SK-N-SH treated with all-trans-retinoic acid at 6 μM for 48 hours (cell line): ENCODE results near the gene DCXR.

Experiments
- ATAC-seq: fragments of 200-7000 bp; cut with Tn5 transposase; 3 replicates; pipeline ENCODE4 v1.9.1; 2020; ENCODE audit warnings: mild to moderate bottlenecking, moderate library complexity
- ARNTL ChIP-seq: fragments of 450-650 bp; formaldehyde crosslinking; IDR thresholded peaks from 2 replicates; pipeline ENCODE4 v1.5.0; 2020; ENCODE audit warnings: low read depth, mild to moderate bottlenecking, moderate library complexity, borderline replicate concordance
- BACH2 ChIP-seq: fragments of 250-450 bp; sonication (Bioruptor Pico); IDR thresholded peaks from 2 replicates; pipeline ENCODE4 v1.9.0; 2021; ENCODE audit warnings: mild to moderate bottlenecking, borderline replicate concordance
- CSDC2 ChIP-seq: fragments of 250-450 bp; sonication (Bioruptor Pico); IDR thresholded peaks from 2 replicates; pipeline ENCODE4 v1.5.0; 2020; ENCODE audit warnings: mild to moderate bottlenecking, moderate library complexity
- ESRRG ChIP-seq: fragments of 250-450 bp; sonication (Bioruptor Pico); IDR thresholded peaks from 2 replicates; pipeline ENCODE4 v1.6.1; 2021; ENCODE audit warnings: mild to moderate bottlenecking
- GLIS3 ChIP-seq: fragments of 250-450 bp; sonication (Bioruptor Pico); IDR thresholded peaks from 2 replicates; pipeline ENCODE4 v1.5.0; 2020; ENCODE audit warnings: mild to moderate bottlenecking, moderate library complexity
- ISL1 ChIP-seq: fragments of 250-450 bp; sonication (Bioruptor Pico); IDR thresholded peaks from 2 replicates; pipeline ENCODE4 v2.1.2; 2022; ENCODE audit warnings: mild to moderate bottlenecking, moderate library complexity
- OSR1 ChIP-seq: fragments of 250-450 bp; sonication (Bioruptor Pico); IDR thresholded peaks from 2 replicates; pipeline ENCODE4 v1.8.0; 2022; ENCODE audit warnings: moderate library complexity, mild to moderate bottlenecking, inconsistent platforms
- PPARA ChIP-seq: fragments of 250-450 bp; sonication (Bioruptor Pico); IDR thresholded peaks from 2 replicates; pipeline ENCODE4 v1.5.0; 2020; ENCODE audit warnings: mild to moderate bottlenecking, borderline replicate concordance
- RARB ChIP-seq: fragments of 250-450 bp; sonication (Bioruptor Pico); IDR thresholded peaks from 2 replicates; pipeline ENCODE4 v1.8.0; 2021; ENCODE audit warnings: mild to moderate bottlenecking, moderate library complexity
- SNAI2 ChIP-seq: fragments of 250-450 bp; sonication (Bioruptor Pico); IDR thresholded peaks from 2 replicates; pipeline ENCODE4 v1.5.0; 2020; ENCODE audit warnings: mild to moderate bottlenecking, moderate library complexity
- TCF4 ChIP-seq: fragments of 250-450 bp; sonication (Bioruptor Pico); IDR thresholded peaks from 2 replicates; pipeline ENCODE4 v1.8.0; 2021; ENCODE audit warnings: mild to moderate bottlenecking, moderate library complexity, borderline replicate concordance
- TOX ChIP-seq: fragments of 250-450 bp; sonication (Bioruptor Pico); IDR thresholded peaks from 2 replicates; pipeline ENCODE4 v1.8.0; 2021; ENCODE audit warnings: mild to moderate bottlenecking, moderate library complexity, borderline replicate concordance
- ZFP3 ChIP-seq: fragments of 250-450 bp; sonication (Bioruptor Pico); IDR thresholded peaks from 2 replicates; pipeline ENCODE4 v1.5.0; 2020; ENCODE audit warnings: mild to moderate bottlenecking, moderate library complexity
- ZNF565 ChIP-seq: fragments of 450-650 bp; formaldehyde crosslinking; conservative IDR thresholded peaks from 2 replicates; pipeline ENCODE4 v1.5.0; 2020; ENCODE audit warnings: low read depth, mild to moderate bottlenecking, moderate library complexity
- ZNF70 ChIP-seq: fragments of 450-650 bp; formaldehyde crosslinking; IDR thresholded peaks from 2 replicates; pipeline ENCODE4 v1.5.0; 2020; ENCODE audit warnings: mild to moderate bottlenecking, moderate library complexity
- ZNF8 ChIP-seq: fragments of 450-650 bp; formaldehyde crosslinking; IDR thresholded peaks from 2 replicates; pipeline ENCODE4 v1.5.0; 2020; ENCODE audit warnings: mild to moderate bottlenecking, moderate library complexity
- TF ChIP-seq, protein P1 (sequence below): fragments of 250-450 bp; sonication (Bioruptor Pico); IDR thresholded peaks from 2 replicates; pipeline ENCODE4 v1.5.0; 2020; ENCODE audit warnings: mild to moderate bottlenecking, moderate library complexity
- TF ChIP-seq, protein P2 (sequence below): fragments of 250-450 bp; sonication (Bioruptor Pico); IDR thresholded peaks from 2 replicates; pipeline ENCODE4 v1.5.1; 2020; ENCODE audit warnings: low read depth, mild to moderate bottlenecking, moderate library complexity
- TF ChIP-seq, protein P3 (sequence below): fragments of 250-450 bp; sonication (Bioruptor Pico); IDR thresholded peaks from 2 replicates; pipeline ENCODE4 v1.8.0; 2020; ENCODE audit warnings: mild to moderate bottlenecking, moderate library complexity, borderline replicate concordance
- TF ChIP-seq, protein P4 (sequence below): fragments of 250-450 bp; sonication (Bioruptor Pico); IDR thresholded peaks from 2 replicates; pipeline ENCODE4 v1.8.0; 2021; ENCODE audit warnings: low read depth, mild to moderate bottlenecking, moderate library complexity, borderline replicate concordance

Gene DCXR

DNA sequence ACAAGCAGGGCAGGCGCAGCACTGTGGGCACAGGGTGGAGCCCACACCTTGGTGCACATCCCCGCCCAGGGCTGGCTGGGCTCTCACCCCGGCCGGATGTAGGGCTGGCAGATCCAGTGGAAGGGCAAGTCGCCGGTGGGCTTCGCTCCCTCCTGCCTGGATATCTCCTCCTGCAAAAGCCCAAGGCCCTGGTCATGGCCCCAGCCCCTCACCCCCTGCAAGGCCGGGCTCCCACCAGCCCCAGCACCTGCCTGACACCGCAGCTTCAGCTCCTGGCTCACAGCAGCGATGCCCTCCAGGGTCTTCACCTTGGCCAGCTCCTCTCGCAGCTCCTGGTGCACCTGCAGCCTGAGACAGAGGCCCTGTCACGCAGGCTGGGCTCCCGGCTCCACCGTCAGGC is 23.1 kb upstream of the DCXR start (continued):
- no peak for TF ChIP-seq ZNF565
- no peak for TF ChIP-seq ZNF70 (CRISPR knock-in tag)
- TF ChIP-seq ZNF8 (CRISPR knock-in tag), result no peak
- no peak for TF ChIP-seq ZFP3
- no peak for TF ChIP-seq CSDC2

DNA sequence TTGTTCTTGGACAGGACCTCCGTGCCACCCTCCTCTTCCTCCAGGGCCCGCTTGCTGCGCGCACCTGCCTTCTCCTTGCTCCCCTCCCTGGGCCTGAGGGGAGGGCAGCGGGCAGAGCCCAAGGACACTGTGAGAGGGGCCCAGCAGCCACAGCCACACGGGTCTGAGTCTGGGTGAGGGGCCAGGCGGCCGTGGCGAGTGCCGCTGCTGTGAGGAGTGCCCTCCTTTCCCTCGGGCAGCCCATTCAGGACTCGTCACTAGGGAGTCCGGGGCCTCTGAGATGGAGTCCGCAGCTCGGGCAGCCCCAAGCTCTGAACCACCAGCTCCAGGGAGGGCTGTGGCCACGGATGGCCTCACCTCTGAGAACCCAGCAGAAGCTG is 22.5 kb upstream of the DCXR start:
- TF ChIP-seq GLIS3 (CRISPR knock-in tag) (no peak), RARB (CRISPR knock-in tag) (no peak), ESRRG (CRISPR knock-in tag) (no peak), ZNF8 (CRISPR knock-in tag) (no peak), TCF4 (CRISPR knock-in tag) (no peak), OSR1 (CRISPR knock-in tag) (no peak), CSDC2 (no peak), SNAI2 (CRISPR knock-in tag) (no peak), TOX (CRISPR knock-in tag) (no peak), ZNF70 (CRISPR knock-in tag) (no peak), ZNF565 (no peak), ISL1 (CRISPR knock-in tag) (no peak), PPARA (CRISPR knock-in tag) (no peak)
- TF ChIP-seq, protein P1, sequence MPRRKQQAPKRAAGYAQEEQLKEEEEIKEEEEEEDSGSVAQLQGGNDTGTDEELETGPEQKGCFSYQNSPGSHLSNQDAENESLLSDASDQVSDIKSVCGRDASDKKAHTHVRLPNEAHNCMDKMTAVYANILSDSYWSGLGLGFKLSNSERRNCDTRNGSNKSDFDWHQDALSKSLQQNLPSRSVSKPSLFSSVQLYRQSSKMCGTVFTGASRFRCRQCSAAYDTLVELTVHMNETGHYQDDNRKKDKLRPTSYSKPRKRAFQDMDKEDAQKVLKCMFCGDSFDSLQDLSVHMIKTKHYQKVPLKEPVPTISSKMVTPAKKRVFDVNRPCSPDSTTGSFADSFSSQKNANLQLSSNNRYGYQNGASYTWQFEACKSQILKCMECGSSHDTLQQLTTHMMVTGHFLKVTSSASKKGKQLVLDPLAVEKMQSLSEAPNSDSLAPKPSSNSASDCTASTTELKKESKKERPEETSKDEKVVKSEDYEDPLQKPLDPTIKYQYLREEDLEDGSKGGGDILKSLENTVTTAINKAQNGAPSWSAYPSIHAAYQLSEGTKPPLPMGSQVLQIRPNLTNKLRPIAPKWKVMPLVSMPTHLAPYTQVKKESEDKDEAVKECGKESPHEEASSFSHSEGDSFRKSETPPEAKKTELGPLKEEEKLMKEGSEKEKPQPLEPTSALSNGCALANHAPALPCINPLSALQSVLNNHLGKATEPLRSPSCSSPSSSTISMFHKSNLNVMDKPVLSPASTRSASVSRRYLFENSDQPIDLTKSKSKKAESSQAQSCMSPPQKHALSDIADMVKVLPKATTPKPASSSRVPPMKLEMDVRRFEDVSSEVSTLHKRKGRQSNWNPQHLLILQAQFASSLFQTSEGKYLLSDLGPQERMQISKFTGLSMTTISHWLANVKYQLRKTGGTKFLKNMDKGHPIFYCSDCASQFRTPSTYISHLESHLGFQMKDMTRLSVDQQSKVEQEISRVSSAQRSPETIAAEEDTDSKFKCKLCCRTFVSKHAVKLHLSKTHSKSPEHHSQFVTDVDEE (CRISPR knock-in tag), result no peak
- TF ChIP-seq, protein P2, sequence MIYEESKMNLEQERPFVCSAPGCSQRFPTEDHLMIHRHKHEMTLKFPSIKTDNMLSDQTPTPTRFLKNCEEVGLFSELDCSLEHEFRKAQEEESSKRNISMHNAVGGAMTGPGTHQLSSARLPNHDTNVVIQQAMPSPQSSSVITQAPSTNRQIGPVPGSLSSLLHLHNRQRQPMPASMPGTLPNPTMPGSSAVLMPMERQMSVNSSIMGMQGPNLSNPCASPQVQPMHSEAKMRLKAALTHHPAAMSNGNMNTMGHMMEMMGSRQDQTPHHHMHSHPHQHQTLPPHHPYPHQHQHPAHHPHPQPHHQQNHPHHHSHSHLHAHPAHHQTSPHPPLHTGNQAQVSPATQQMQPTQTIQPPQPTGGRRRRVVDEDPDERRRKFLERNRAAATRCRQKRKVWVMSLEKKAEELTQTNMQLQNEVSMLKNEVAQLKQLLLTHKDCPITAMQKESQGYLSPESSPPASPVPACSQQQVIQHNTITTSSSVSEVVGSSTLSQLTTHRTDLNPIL (CRISPR knock-in tag), result no peak
- TF ChIP-seq, protein P3, sequence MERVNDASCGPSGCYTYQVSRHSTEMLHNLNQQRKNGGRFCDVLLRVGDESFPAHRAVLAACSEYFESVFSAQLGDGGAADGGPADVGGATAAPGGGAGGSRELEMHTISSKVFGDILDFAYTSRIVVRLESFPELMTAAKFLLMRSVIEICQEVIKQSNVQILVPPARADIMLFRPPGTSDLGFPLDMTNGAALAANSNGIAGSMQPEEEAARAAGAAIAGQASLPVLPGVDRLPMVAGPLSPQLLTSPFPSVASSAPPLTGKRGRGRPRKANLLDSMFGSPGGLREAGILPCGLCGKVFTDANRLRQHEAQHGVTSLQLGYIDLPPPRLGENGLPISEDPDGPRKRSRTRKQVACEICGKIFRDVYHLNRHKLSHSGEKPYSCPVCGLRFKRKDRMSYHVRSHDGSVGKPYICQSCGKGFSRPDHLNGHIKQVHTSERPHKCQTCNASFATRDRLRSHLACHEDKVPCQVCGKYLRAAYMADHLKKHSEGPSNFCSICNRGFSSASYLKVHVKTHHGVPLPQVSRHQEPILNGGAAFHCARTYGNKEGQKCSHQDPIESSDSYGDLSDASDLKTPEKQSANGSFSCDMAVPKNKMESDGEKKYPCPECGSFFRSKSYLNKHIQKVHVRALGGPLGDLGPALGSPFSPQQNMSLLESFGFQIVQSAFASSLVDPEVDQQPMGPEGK, result no peak
- TF ChIP-seq, protein P4, sequence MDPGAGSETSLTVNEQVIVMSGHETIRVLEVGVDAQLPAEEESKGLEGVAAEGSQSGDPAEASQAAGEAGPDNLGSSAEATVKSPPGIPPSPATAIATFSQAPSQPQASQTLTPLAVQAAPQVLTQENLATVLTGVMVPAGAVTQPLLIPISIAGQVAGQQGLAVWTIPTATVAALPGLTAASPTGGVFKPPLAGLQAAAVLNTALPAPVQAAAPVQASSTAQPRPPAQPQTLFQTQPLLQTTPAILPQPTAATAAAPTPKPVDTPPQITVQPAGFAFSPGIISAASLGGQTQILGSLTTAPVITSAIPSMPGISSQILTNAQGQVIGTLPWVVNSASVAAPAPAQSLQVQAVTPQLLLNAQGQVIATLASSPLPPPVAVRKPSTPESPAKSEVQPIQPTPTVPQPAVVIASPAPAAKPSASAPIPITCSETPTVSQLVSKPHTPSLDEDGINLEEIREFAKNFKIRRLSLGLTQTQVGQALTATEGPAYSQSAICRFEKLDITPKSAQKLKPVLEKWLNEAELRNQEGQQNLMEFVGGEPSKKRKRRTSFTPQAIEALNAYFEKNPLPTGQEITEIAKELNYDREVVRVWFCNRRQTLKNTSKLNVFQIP (CRISPR knock-in tag), result no peak
- TF ChIP-seq, all 23 proteins: peak for 0
- peak; percentile 1; the same call in 2 of the 3 replicates for ATAC-seq

DNA sequence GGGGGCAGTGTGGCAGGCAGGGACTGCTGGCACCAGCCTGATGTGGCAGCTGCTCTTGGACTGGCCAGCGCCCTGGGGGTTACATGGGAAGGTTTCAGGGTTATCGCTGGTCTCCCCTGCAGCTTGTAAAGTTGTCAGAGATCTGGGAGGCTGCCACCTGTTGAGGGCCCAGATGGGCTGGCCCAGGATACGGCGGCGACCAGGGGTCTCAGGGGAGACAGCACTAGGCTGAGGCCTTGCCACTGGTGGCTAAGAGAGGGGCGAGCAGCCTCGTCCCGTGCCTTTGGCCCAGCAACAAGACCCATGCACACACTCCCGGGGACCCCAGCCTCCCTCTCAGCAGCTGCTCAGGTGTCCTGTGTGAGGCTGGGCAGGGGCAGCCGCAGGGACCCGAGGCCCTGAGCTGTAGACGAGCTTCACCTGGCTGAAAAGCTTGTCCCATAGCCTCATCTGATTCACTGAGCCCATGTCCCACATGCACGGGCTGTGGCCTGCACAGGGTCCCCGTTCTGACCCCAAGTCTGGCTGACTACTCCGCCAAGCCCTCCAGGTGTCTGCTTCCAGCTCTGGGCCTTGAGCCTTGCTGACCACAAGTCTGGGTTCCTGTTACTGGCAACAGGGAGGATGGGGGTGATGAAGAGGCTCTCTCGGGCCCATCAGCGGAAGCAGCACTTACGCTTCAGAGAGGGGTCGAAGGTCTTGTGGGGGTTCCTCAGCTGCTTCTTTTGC is 21.9 kb upstream of the DCXR start:
- ATAC-seq, result peak; percentile 2
- TF ChIP-seq ZNF565, result no peak
- no peak for TF ChIP-seq RARB (CRISPR knock-in tag)
- no peak for TF ChIP-seq BACH2 (CRISPR knock-in tag)
- no peak for TF ChIP-seq ISL1 (CRISPR knock-in tag)
- no peak for TF ChIP-seq TOX (CRISPR knock-in tag)
- no peak for TF ChIP-seq CSDC2
- TF ChIP-seq GLIS3 (CRISPR knock-in tag), result no peak
- no peak for TF ChIP-seq ESRRG (CRISPR knock-in tag)
- TF ChIP-seq, protein P2 (CRISPR knock-in tag), result no peak

DNA sequence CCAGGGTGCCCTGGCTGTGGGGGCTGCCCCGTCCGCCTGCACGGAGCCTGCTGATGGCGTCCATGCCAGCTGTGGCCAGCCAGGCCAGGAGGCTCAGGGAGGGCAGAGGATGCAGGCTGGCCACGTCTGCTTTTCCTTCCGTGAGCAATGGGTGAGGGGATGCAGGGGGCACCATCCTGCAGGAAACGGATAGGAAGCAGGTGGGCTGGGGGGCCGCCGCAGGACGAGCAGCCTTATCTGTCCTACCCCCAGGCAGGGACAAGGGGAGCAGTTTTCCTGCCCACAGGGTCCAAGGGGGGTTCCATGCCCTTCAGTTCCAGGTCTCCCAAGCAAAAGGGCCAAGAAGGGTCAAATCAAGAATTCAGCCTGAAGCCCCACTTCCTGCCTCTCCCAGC is 21.4 kb upstream of the DCXR start:
- TF ChIP-seq PPARA (CRISPR knock-in tag) (no peak), ARNTL (CRISPR knock-in tag) (no peak), SNAI2 (CRISPR knock-in tag) (no peak), CSDC2 (no peak), RARB (CRISPR knock-in tag) (no peak), TCF4 (CRISPR knock-in tag) (no peak)
- no peak for ATAC-seq
